ENCODE results near the gene ZNF778. TPM values are rescaled to one million over a fixed set of nuclear protein-coding genes. Genes with fewer than 3 reads are reported as not detected.

The ZNF778 gene
- total and polyA plus RNA-seq, 2 of the 13 experiments (the other 11 are each of a cell fraction or from before 2014, with no cell fraction given): 3.8 to 7.2 TPM

GRCh38 chr16:89191033-89191900 is 26.2 kb upstream of the ZNF778 start (continued):
- TF ChIP-seq GLI4 (CRISPR knock-in tag; IDR thresholded peaks at IDR 0.05; ENCODE audit: borderline replicate concordance) (no peak), ZSCAN25 (CRISPR knock-in tag; IDR thresholded peaks at IDR 0.05) (peak; percentile 81; the same call in 1 of the 2 replicates), RFX5 (IDR thresholded peaks at IDR 0.05; ENCODE audit: low read depth, low read length) (no peak), ZNF484 (CRISPR knock-in tag; IDR thresholded peaks at IDR 0.05; ENCODE audit: borderline replicate concordance, low read depth) (peak; percentile 95), NCOA1 (CRISPR knock-in tag; IDR thresholded peaks at IDR 0.05) (no peak), ZBTB3 (CRISPR knock-in tag; IDR thresholded peaks at IDR 0.05; ENCODE audit: borderline replicate concordance, low read depth) (no peak), CEBPB (IDR thresholded peaks at IDR 0.05; ENCODE audit: borderline replicate concordance, low read depth, low read length) (no peak), POGK (CRISPR knock-in tag; conservative IDR thresholded peaks at IDR 0.05) (no peak), EEA1 (CRISPR knock-in tag; IDR thresholded peaks at IDR 0.05; ENCODE audit: borderline replicate concordance) (no peak), GTF3A (CRISPR knock-in tag; conservative IDR thresholded peaks at IDR 0.05) (no peak), ZBTB44 (CRISPR knock-in tag; IDR thresholded peaks at IDR 0.05) (no peak), ZNF572 (CRISPR knock-in tag; IDR thresholded peaks at IDR 0.05) (peak; percentile 85; the same call in 1 of the 2 replicates), HCFC1 (IDR thresholded peaks at IDR 0.05; ENCODE audit: low read depth, low read length) (no peak), PPARG (CRISPR knock-in tag; conservative IDR thresholded peaks at IDR 0.05) (no peak; the same call in 1 of the 2 replicates), PLRG1 (conservative IDR thresholded peaks at IDR 0.05) (no peak), PLSCR1 (CRISPR knock-in tag; IDR thresholded peaks at IDR 0.05; ENCODE audit: borderline replicate concordance) (0 out of 2 replicates have a peak, but pooled peaks have one; percentile 40), ZFP82 (CRISPR knock-in tag; IDR thresholded peaks at IDR 0.05; ENCODE audit: borderline replicate concordance) (no peak), RFXANK (CRISPR knock-in tag; IDR thresholded peaks at IDR 0.05) (no peak), SNAPC5 (CRISPR knock-in tag; IDR thresholded peaks at IDR 0.05; ENCODE audit: borderline replicate concordance) (no peak), SKIL (CRISPR knock-in tag; IDR thresholded peaks at IDR 0.05; ENCODE audit: borderline replicate concordance) (peak; percentile 54; the same call in 1 of the 2 replicates), ARHGAP35 (CRISPR knock-in tag; IDR thresholded peaks at IDR 0.05; ENCODE audit: borderline replicate concordance) (peak; percentile 62; the same call in 1 of the 2 replicates), SIX4 (CRISPR knock-in tag; IDR thresholded peaks at IDR 0.05) (no peak), ZFP36L1 (CRISPR knock-in tag; IDR thresholded peaks at IDR 0.05) (no peak)

Measured in HepG2 (cell line).